Loucy (cell line): Measurements from ENCODE around the gene SELENOF.

Experiments
- CTCF ChIP-seq: fragments of 200-600 bp; sonication (generic); conservative IDR thresholded peaks from 2 replicates; pipeline ENCODE4 v1.5.1; 2014; ENCODE audit warnings: mild to moderate bottlenecking, antibody characterized with exemption, low read length
- EZH2phosphoT487 ChIP-seq: fragments of 200-600 bp; IDR thresholded peaks from 2 replicates; pipeline ENCODE4 v1.6.1; 2018; ENCODE audit warnings: antibody characterized with exemption, mild to moderate bottlenecking, moderate library complexity, borderline replicate concordance

GRCh38 chr1:86922445-86922844 lies 8.5 kb upstream of the SELENOF start:
- TF ChIP-seq CTCF (no peak), EZH2phosphoT487 (no peak)
